Testis (tissue), 2 donors: ENCODE data around the gene RAB11FIP3.
"Not testable (repeated sequence)": the region's sequence is repeated elsewhere in the genome, so short reads cannot be mapped to it uniquely, and the experiment has no call there.

Source experiments
- CTCF ChIP-seq, 3 experiments: fragments of 450-650 bp in 2 of 3; fragments of 200-600 bp in 1 of 3; sonication (generic) in 1 of 3; IDR thresholded peaks; one replicate each; pipeline ENCODE4 v1.5.1; 2016 to 2019; ENCODE audit warnings: antibody characterized with exemption in 3 of 3, mild to moderate bottlenecking in 2 of 3, moderate library complexity in 1 of 3
- POLR2A ChIP-seq: fragments of 450-650 bp; IDR thresholded peaks from one replicate; pipeline ENCODE4 v1.6.1; 2017; ENCODE audit warnings: antibody characterized with exemption, mild to moderate bottlenecking, moderate library complexity

DNA sequence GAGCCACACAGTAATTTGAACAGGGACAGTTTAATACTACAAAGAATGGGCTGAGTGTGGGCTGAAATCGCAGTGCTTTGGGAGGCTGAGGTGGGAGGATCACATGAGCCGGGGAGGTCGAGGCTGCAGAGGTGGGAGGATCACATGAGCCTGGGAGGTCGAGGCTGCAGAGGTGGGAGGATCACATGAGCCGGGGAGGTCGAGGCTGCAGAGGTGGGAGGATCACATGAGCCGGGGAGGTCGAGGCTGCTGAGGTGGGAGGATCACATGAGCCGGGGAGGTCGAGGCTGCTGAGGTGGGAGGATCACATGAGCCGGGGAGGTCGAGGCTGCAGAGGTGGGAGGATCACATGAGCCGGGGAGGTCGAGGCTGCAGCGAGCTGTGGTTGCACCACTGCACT lies 69.2 kb downstream of the RAB11FIP3 start:
- not testable (repeated sequence) for TF ChIP-seq POLR2A; CTCF (IDR thresholded peaks at IDR 0.05)
